ENCODE measurements around the gene PDE11A.

PDE11A gene

GRCh38 chr2:177589186-177589585, 483.4 kb downstream of the PDE11A start:
- no peak for DNase-seq

GRCh38 chr2:177588671-177589070, 483.9 kb downstream of the PDE11A start:
- DNase-seq: no peak

- no peak for DNase-seq
These were observed 485.2 kb downstream of the PDE11A start for GRCh38 chr2:177587371-177587770.

GRCh38 chr2:177586154-177586553, 486.4 kb downstream of the PDE11A start:
- DNase-seq: no peak

- no peak for DNase-seq
These were observed 487.2 kb downstream of the PDE11A start for GRCh38 chr2:177585234-177585863.

GRCh38 chr2:177584030-177584692, 488.4 kb downstream of the PDE11A start:
- no peak for DNase-seq

- no peak for DNase-seq
These were observed 490.6 kb downstream of the PDE11A start for GRCh38 chr2:177582000-177582399.

GRCh38 chr2:177579486-177580036, 493.0 kb downstream of the PDE11A start:
- DNase-seq: no peak

- DNase-seq: no peak
These were observed 494.1 kb downstream of the PDE11A start for GRCh38 chr2:177578454-177578853.

- DNase-seq: no peak
These were observed 495.5 kb downstream of the PDE11A start for GRCh38 chr2:177577075-177577474.

GRCh38 chr2:177575358-177575757, 497.2 kb downstream of the PDE11A start:
- DNase-seq: no peak

- DNase-seq: no peak
These were observed 498.2 kb downstream of the PDE11A start for GRCh38 chr2:177574356-177574755.

All from NCI-H2227 treated with DMSO at 0.1 percent for 48 hours (cell line).